NCI-H774 (cell line): ENCODE results near the gene BHLHA9.
A peak's percentile ranks its signal among the peaks of the same experiment; 100 is the strongest.
"Not testable (repeated sequence)": the region's sequence is repeated elsewhere in the genome, so short reads cannot be mapped to it uniquely, and the experiment has no call there.

Experiments used
- DNase-seq: peaks from one replicate; lab custom pipeline; 2025; lab: John Stamatoyannopoulos, UW

The BHLHA9 gene

GRCh38 chr17:1270210-1271029, at the start of gene BHLHA9:
BHLHA9 (plus strand) TSS chr17:1270444; CDS start chr17:1270564, 120 bp downstream.
- DNase-seq, result no peak

GRCh38 chr17:1221209-1221608, 49.0 kb upstream of the BHLHA9 start:
- no peak for DNase-seq

- no peak for DNase-seq
These were observed 47.9 kb upstream of the BHLHA9 start for GRCh38 chr17:1222321-1222720.

GRCh38 chr17:1223662-1224061, 46.6 kb upstream of the BHLHA9 start:
- no peak for DNase-seq

- no peak for DNase-seq
These were observed 45.9 kb upstream of the BHLHA9 start for GRCh38 chr17:1224330-1224729.

- DNase-seq, result no peak
These were observed 43.9 kb upstream of the BHLHA9 start for GRCh38 chr17:1226308-1226707.

- DNase-seq, result no peak
These were observed 42.9 kb upstream of the BHLHA9 start for GRCh38 chr17:1227365-1227764.

- no peak for DNase-seq
These were observed 42.1 kb upstream of the BHLHA9 start for GRCh38 chr17:1227917-1228780.

- no peak for DNase-seq
These were observed 41.4 kb upstream of the BHLHA9 start for GRCh38 chr17:1228781-1229348.

GRCh38 chr17:1229349-1229899, 40.8 kb upstream of the BHLHA9 start:
- DNase-seq, result no peak

GRCh38 chr17:1229900-1230501, 40.2 kb upstream of the BHLHA9 start:
- no peak for DNase-seq

- no peak for DNase-seq
These were observed 38.8 kb upstream of the BHLHA9 start for GRCh38 chr17:1231456-1231855.

GRCh38 chr17:1232331-1232730, 37.9 kb upstream of the BHLHA9 start:
- DNase-seq, result no peak

GRCh38 chr17:1232786-1233185, 37.5 kb upstream of the BHLHA9 start:
- DNase-seq, result no peak

- DNase-seq, result no peak
These were observed 35.8 kb upstream of the BHLHA9 start for GRCh38 chr17:1234455-1234854.

- no peak for DNase-seq
These were observed 32.8 kb upstream of the BHLHA9 start for GRCh38 chr17:1237471-1237870.

- DNase-seq, result no peak
These were observed 31.0 kb upstream of the BHLHA9 start for GRCh38 chr17:1239210-1239609.

GRCh38 chr17:1240426-1240825, 29.8 kb upstream of the BHLHA9 start:
- DNase-seq, result not testable (repeated sequence)

GRCh38 chr17:1241929-1242328, 28.3 kb upstream of the BHLHA9 start:
- peak; percentile 65 for DNase-seq

- no peak for DNase-seq
These were observed 25.6 kb upstream of the BHLHA9 start for GRCh38 chr17:1244606-1245012.

- peak; percentile 9 for DNase-seq
These were observed 18.2 kb upstream of the BHLHA9 start for GRCh38 chr17:1251866-1252608.
